Lung (tissue), 12 donors: Measurements from ENCODE around the gene TENM3. TPM values are rescaled to one million over a fixed set of nuclear protein-coding genes. Genes with fewer than 3 reads are reported as not detected.

Source experiments
- ATAC-seq: fragments of 200-7000 bp; cut with Tn5 transposase; one replicate; pipeline ENCODE4 v1.9.1; 2020; ENCODE audit warnings: moderate number of reproducible peaks; ENCODE audit not compliant: insufficient read depth, low FRiP score
- DNase-seq, 3 donors: peaks; one replicate each; pipeline ENCODE4 v3.0.0-alpha.2; 2013 to 2017
- H3K27ac ChIP-seq, 2 donors: one replicate each; pipeline ENCODE4 v1.5.1; 2013; ENCODE audit warnings: mild to moderate bottlenecking in 2 of 2, moderate library complexity in 2 of 2, control low read depth in 1 of 2, inconsistent platforms in 1 of 2, low read depth in 1 of 2, low read length in 1 of 2
- H3K27me3 ChIP-seq, 3 donors: one replicate each; pipeline ENCODE4 v1.5.1; 2013; ENCODE audit warnings: low read length in 2 of 3; ENCODE audit not compliant: control insufficient read depth in 3 of 3, insufficient read depth in 3 of 3
- H3K36me3 ChIP-seq, 4 donors: one replicate each; pipeline ENCODE4 v1.5.1; 2013; ENCODE audit warnings: low read length in 4 of 4, mild to moderate bottlenecking in 1 of 4, moderate library complexity in 1 of 4; ENCODE audit not compliant: control insufficient read depth in 4 of 4, insufficient read depth in 4 of 4
- H3K4me1 ChIP-seq, 5 donors: one replicate each; pipeline ENCODE4 v1.5.1; 2013; ENCODE audit warnings: low read length in 5 of 5, mild to moderate bottlenecking in 2 of 5, moderate library complexity in 1 of 5; ENCODE audit not compliant: control insufficient read depth in 5 of 5, insufficient read depth in 5 of 5
- H3K4me3 ChIP-seq: one replicate; pipeline ENCODE4 v1.5.1; 2013; ENCODE audit warnings: mild to moderate bottlenecking, control low read depth, moderate library complexity
- H3K9ac ChIP-seq, 2 donors: one replicate each; pipeline ENCODE4 v1.5.1; 2013; ENCODE audit warnings: low read length in 2 of 2, control low read depth in 1 of 2; ENCODE audit not compliant: insufficient read depth in 1 of 2
- H3K9me3 ChIP-seq, 4 donors: one replicate each; pipeline ENCODE4 v1.5.1; 2013; ENCODE audit warnings: low read length in 3 of 4, mild to moderate bottlenecking in 1 of 4, moderate library complexity in 1 of 4; ENCODE audit not compliant: control insufficient read depth in 4 of 4, insufficient read depth in 3 of 4
- CTCF ChIP-seq: IDR thresholded peaks from 2 replicates; pipeline ENCODE4 v1.5.1; 2012; ENCODE audit warnings: mild to moderate bottlenecking; ENCODE audit errors: control extremely low read depth, extremely low read depth
- WGBS, 2 donors: extraction: QIAGEN DNeasy Blood & Tissue Kit; methylation state at CpG; one replicate each; pipeline ENCODE4 v1.1.7; 2013; 5-methylcytosine and 5-hydroxymethylcytosine counted together
- polyA plus RNA-seq, 2 donors: library from polyadenylated mRNA; stranded (reverse); fragments of 200-250 nt; gene quantifications; one replicate each; pipeline ENCODE4 v1.2.1, GENCODE V29; 2013
- total RNA-seq, 2 donors: library from RNA; depleted of rRNA in 1 of 2; stranded (reverse); fragments of >200 nt in 1 of 2; gene quantifications; one replicate each; pipeline ENCODE4 v1.2.1, GENCODE V29; 2014 to 2021
- donor health status: control.
- donor health status: control.
- donor health status: Bipolar disorder and iron deficiency.
- donor health status: healthy.
- donor health status: DM: yes; HTN: yes; CAD: no.

The TENM3 gene
- total and polyA plus RNA-seq, 4 donors: 0.14 to 5.3 (median 2.2) TPM

- WGBS, 2 donors: 57 to 79% methylated on average over 3 of the region's 3 CpGs
- no peak overlapping the region for H3K9ac ChIP-seq
- TF ChIP-seq CTCF: no peak
- H3K4me1 ChIP-seq: peaks cover 0 to 16% (median 5%) of the 10 kb centered on the region in 5 donors
- peaks cover 0 to 2% (median 2%) of the 10 kb centered on the region in 4 donors for H3K9me3 ChIP-seq
- no peaks in the 10 kb centered on the region for H3K27me3 ChIP-seq
- H3K36me3 ChIP-seq: no peaks in the 10 kb centered on the region
- DNase-seq (no peak), ATAC-seq (no peak)
- H3K27ac ChIP-seq: no peak overlapping the region
- no peak overlapping the region for H3K4me3 ChIP-seq
Observed at GRCh38 chr4:182640491-182640890, 397.3 kb downstream of the TENM3 start.

DNA sequence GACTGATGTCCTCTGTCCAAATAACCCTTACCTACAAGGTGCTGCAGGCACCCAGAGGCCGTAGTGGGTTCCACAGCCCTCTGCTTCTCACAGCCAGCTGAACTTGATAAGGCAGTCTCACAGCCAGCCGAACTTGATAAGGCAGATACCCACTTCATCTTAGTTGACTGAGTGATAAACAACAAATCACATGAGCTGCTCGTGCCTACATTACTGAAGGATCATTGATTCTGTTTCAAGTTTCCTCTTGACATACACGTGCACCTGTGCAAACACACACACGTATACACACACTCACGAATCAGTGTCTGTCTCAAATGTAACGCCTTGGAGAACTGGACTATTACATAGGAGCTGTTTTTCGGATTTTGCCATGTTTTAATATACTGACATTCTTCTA is 397.7 kb downstream of the TENM3 start:
- ATAC-seq: no peak
- DNase-seq: peak in 1 of 3 donors; percentile 19

GRCh38 chr4:182642831-182643230 is 399.6 kb downstream of the TENM3 start:
- Histone ChIP-seq H3K27me3 (no peaks in the 10 kb centered on the region), H3K4me1 (peaks cover 0 to 16% (median 5%) of the 10 kb centered on the region in 5 donors), H3K36me3 (no peaks in the 10 kb centered on the region), H3K4me3 (no peak overlapping the region), H3K9ac (no peak overlapping the region), H3K9me3 (peaks cover 0 to 8% (median 4%) of the 10 kb centered on the region in 4 donors), H3K27ac (no peak overlapping the region)
- DNase-seq (peak in 2 of 3 donors; percentile 53 to 73), ATAC-seq (no peak)
- no peak for TF ChIP-seq CTCF
- WGBS, 2 donors: 41 to 44% methylated on average over 2 of the region's 2 CpGs

More for the DNA sequence above, 397.7 kb downstream of the TENM3 start:
- Histone ChIP-seq H3K27ac (no peak overlapping the region), H3K4me3 (no peak overlapping the region), H3K9ac (no peak overlapping the region), H3K36me3 (no peaks in the 10 kb centered on the region), H3K27me3 (no peaks in the 10 kb centered on the region), H3K9me3 (peaks cover 0 to 7% (median 4%) of the 10 kb centered on the region in 4 donors), H3K4me1 (peaks cover 0 to 16% (median 5%) of the 10 kb centered on the region in 5 donors)
- WGBS, 2 donors: 50 to 63% methylated on average over 8 of the region's 8 CpGs
- TF ChIP-seq CTCF: no peak
